GM12878 (cell line): ENCODE measurements around the gene MYO10. TPM values are rescaled to one million over a fixed set of nuclear protein-coding genes. Genes with fewer than 3 reads are reported as not detected.

Experiments used
- ASH2L ChIP-seq: fragments of 300-600, 200-600 bp; sonication (generic); IDR thresholded peaks from 2 replicates; pipeline ENCODE4 v1.6.1; 2017; ENCODE audit warnings: low read depth, mild to moderate bottlenecking, borderline replicate concordance
- CEBPB ChIP-seq, 2 experiments: fragments of 150-350 bp in 1 of 2; IDR thresholded peaks; 2 replicates each; pipeline ENCODE4 v1.6.1; 2012 to 2014; ENCODE audit warnings: low read depth in 2 of 2, low read length in 2 of 2, borderline replicate concordance in 1 of 2, inconsistent platforms in 1 of 2
- ETV6 ChIP-seq, 2 experiments: fragments of 450-650 bp in 1 of 2; IDR thresholded peaks in 1 of 2; conservative IDR thresholded peaks in 1 of 2; 2 replicates each; pipeline ENCODE4 v1.6.1; 2014; ENCODE audit warnings: antibody characterized with exemption in 1 of 2, borderline replicate concordance in 1 of 2, low read depth in 1 of 2, mild to moderate bottlenecking in 1 of 2, moderate library complexity in 1 of 2
- FOS ChIP-seq: IDR thresholded peaks from 3 replicates; pipeline ENCODE4 v1.6.1; 2011; ENCODE audit warnings: borderline replicate concordance; ENCODE audit not compliant: insufficient read length; ENCODE audit errors: extremely low read depth
- KLF5 ChIP-seq: fragments of 450-650 bp; IDR thresholded peaks from 2 replicates; pipeline ENCODE4 v1.6.1; 2014; ENCODE audit warnings: mild to moderate bottlenecking; ENCODE audit not compliant: partially characterized antibody
- PML ChIP-seq: IDR thresholded peaks from 2 replicates; pipeline ENCODE4 v1.6.1; 2012; ENCODE audit warnings: low read length, inconsistent platforms
- RAD51 ChIP-seq: fragments of 450-650 bp; IDR thresholded peaks from 2 replicates; pipeline ENCODE4 v1.6.1; 2016; ENCODE audit warnings: moderate library complexity, mild to moderate bottlenecking, inconsistent platforms
- RELA ChIP-seq: fragments of 450-650 bp; IDR thresholded peaks from 2 replicates; pipeline ENCODE4 v1.8.0; 2014; ENCODE audit warnings: borderline replicate concordance; ENCODE audit not compliant: partially characterized antibody
- RFX5 ChIP-seq: IDR thresholded peaks from 2 replicates; pipeline ENCODE4 v1.6.1; 2011; ENCODE audit warnings: low read depth, low read length, improper control_type of control experiment
- TCF12 ChIP-seq: IDR thresholded peaks from 2 replicates; pipeline ENCODE4 v1.6.1; 2011; ENCODE audit warnings: low read depth, mild to moderate bottlenecking, low read length
- ZZZ3 ChIP-seq: IDR thresholded peaks from 2 replicates; pipeline ENCODE4 v1.6.1; 2011; ENCODE audit warnings: low read depth; ENCODE audit not compliant: control insufficient read depth, insufficient read length
- polyA plus RNA-seq, 11 experiments: library from polyadenylated mRNA; depleted of rRNA in 4 of 11; unstranded in 6 of 11; stranded (reverse) in 5 of 11; fragments of >200 nt; fragmentation: Nextera tagmentation in 4 of 11; fragmentation: Illumina TruSeq in 1 of 11; extraction: Ambion mirVana in 4 of 11; extraction: Trizol in 1 of 11; gene quantifications; 1 replicate in 1 of 11; 2 replicates in 10 of 11; pipeline versions ENCODE4 v1.2.1 to v1.2.3, GENCODE V29; 2011 to 2016; ENCODE audit warnings: inconsistent platforms in 2 of 11, missing spikeins in 2 of 11, low read depth in 1 of 11
- total RNA-seq, 4 experiments: library from RNA; depleted of rRNA in 3 of 4; stranded (reverse); fragments of >200 nt in 3 of 4; fragmentation: Illumina TruSeq in 1 of 4; extraction: Trizol in 1 of 4; gene quantifications; 2 replicates each; pipeline versions ENCODE4 v1.2.1 to v1.2.3, GENCODE V29; 2013 to 2021
- TF ChIP-seq, protein P1 (sequence below): IDR thresholded peaks from 2 replicates; pipeline ENCODE4 v1.6.1; 2011; ENCODE audit warnings: borderline replicate concordance, low read depth, mild to moderate bottlenecking, moderate library complexity, low read length; ENCODE audit not compliant: insufficient read depth, poor library complexity, severe bottlenecking
- TF ChIP-seq, protein P2 (sequence below): IDR thresholded peaks from 2 replicates; pipeline ENCODE4 v1.6.1; 2012; ENCODE audit warnings: improper control_type of control experiment, low read depth, low read length; ENCODE audit not compliant: insufficient replicate concordance
- TF ChIP-seq, protein P3 (sequence below): fragments of 450-650 bp; IDR thresholded peaks from 2 replicates; pipeline ENCODE4 v1.6.1; 2017; ENCODE audit warnings: antibody characterized with exemption, mild to moderate bottlenecking, moderate library complexity

Gene MYO10
- total and polyA plus RNA-seq, 10 of the 15 experiments (the other 5 are each of a cell fraction or from before 2014, with no cell fraction given), result 0.02 to 0.77 (median 0.17) TPM

DNA sequence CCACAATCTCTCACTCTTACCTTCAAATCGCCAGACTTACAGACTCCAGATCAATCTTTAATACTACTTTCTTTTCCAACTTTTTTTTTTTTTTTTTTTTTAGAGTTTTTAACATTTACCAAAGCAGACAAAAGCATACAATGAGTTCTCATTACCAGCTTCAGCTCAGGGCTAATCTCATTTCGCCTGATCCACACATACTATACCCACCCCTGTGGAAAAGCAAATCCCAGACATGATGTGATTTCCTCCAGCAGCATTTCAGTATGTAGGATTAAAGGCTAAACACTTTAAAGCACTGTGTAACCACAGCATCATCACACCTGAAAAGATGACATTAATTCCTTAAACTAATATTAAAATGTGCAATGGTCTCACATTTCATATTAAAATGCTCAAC is 180.4 kb downstream of the MYO10 start (continued):
- no peak for TF ChIP-seq ETV6 (conservative IDR thresholded peaks at IDR 0.05 in 1 of 2, IDR thresholded peaks at IDR 0.05 in 1 of 2; ENCODE audit: borderline replicate concordance in 1 of 2, low read depth in 1 of 2)
- no peak for TF ChIP-seq ASH2L
- no peak for TF ChIP-seq FOS
- TF ChIP-seq PML, result no peak
- TF ChIP-seq, protein P1, sequence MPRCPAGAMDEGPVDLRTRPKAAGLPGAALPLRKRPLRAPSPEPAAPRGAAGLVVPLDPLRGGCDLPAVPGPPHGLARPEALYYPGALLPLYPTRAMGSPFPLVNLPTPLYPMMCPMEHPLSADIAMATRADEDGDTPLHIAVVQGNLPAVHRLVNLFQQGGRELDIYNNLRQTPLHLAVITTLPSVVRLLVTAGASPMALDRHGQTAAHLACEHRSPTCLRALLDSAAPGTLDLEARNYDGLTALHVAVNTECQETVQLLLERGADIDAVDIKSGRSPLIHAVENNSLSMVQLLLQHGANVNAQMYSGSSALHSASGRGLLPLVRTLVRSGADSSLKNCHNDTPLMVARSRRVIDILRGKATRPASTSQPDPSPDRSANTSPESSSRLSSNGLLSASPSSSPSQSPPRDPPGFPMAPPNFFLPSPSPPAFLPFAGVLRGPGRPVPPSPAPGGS, result no peak
- TF ChIP-seq CEBPB (IDR thresholded peaks at IDR 0.05; ENCODE audit: borderline replicate concordance in 1 of 2, low read depth in 2 of 2, low read length in 2 of 2), result no peak
- TF ChIP-seq, protein P2, sequence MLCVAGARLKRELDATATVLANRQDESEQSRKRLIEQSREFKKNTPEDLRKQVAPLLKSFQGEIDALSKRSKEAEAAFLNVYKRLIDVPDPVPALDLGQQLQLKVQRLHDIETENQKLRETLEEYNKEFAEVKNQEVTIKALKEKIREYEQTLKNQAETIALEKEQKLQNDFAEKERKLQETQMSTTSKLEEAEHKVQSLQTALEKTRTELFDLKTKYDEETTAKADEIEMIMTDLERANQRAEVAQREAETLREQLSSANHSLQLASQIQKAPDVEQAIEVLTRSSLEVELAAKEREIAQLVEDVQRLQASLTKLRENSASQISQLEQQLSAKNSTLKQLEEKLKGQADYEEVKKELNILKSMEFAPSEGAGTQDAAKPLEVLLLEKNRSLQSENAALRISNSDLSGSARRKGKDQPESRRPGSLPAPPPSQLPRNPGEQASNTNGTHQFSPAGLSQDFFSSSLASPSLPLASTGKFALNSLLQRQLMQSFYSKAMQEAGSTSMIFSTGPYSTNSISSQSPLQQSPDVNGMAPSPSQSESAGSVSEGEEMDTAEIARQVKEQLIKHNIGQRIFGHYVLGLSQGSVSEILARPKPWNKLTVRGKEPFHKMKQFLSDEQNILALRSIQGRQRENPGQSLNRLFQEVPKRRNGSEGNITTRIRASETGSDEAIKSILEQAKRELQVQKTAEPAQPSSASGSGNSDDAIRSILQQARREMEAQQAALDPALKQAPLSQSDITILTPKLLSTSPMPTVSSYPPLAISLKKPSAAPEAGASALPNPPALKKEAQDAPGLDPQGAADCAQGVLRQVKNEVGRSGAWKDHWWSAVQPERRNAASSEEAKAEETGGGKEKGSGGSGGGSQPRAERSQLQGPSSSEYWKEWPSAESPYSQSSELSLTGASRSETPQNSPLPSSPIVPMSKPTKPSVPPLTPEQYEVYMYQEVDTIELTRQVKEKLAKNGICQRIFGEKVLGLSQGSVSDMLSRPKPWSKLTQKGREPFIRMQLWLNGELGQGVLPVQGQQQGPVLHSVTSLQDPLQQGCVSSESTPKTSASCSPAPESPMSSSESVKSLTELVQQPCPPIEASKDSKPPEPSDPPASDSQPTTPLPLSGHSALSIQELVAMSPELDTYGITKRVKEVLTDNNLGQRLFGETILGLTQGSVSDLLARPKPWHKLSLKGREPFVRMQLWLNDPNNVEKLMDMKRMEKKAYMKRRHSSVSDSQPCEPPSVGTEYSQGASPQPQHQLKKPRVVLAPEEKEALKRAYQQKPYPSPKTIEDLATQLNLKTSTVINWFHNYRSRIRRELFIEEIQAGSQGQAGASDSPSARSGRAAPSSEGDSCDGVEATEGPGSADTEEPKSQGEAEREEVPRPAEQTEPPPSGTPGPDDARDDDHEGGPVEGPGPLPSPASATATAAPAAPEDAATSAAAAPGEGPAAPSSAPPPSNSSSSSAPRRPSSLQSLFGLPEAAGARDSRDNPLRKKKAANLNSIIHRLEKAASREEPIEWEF, result no peak
- TF ChIP-seq RFX5, result no peak
- no peak for TF ChIP-seq TCF12
- TF ChIP-seq RELA, result no peak
- TF ChIP-seq, protein P3, sequence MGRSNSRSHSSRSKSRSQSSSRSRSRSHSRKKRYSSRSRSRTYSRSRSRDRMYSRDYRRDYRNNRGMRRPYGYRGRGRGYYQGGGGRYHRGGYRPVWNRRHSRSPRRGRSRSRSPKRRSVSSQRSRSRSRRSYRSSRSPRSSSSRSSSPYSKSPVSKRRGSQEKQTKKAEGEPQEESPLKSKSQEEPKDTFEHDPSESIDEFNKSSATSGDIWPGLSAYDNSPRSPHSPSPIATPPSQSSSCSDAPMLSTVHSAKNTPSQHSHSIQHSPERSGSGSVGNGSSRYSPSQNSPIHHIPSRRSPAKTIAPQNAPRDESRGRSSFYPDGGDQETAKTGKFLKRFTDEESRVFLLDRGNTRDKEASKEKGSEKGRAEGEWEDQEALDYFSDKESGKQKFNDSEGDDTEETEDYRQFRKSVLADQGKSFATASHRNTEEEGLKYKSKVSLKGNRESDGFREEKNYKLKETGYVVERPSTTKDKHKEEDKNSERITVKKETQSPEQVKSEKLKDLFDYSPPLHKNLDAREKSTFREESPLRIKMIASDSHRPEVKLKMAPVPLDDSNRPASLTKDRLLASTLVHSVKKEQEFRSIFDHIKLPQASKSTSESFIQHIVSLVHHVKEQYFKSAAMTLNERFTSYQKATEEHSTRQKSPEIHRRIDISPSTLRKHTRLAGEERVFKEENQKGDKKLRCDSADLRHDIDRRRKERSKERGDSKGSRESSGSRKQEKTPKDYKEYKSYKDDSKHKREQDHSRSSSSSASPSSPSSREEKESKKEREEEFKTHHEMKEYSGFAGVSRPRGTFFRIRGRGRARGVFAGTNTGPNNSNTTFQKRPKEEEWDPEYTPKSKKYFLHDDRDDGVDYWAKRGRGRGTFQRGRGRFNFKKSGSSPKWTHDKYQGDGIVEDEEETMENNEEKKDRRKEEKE, result no peak
- TF ChIP-seq KLF5, result no peak
- TF ChIP-seq RAD51, result no peak
- no peak for TF ChIP-seq ZZZ3
